ENCODE data around the gene KRT31. TPM values are rescaled to one million over a fixed set of nuclear protein-coding genes. Genes with fewer than 3 reads are reported as not detected.
"Not testable (repeated sequence)": the region's sequence is repeated elsewhere in the genome, so short reads cannot be mapped to it uniquely, and the experiment has no call there.

The KRT31 gene
- total RNA-seq, 1 donor from 2014 or later, result not detected

GRCh38 chr17:41424111-41424635, 26.8 kb upstream of the KRT31 start, which contains the start of gene KRT37:
KRT37 (minus strand) TSS chr17:41424585; CDS start chr17:41424523, 62 bp downstream.
- Mint-ChIP-seq H3K27me3 (ENCODE audit: unreplicated experiment) (no peaks in the 10 kb centered on the region), H3K27ac (ENCODE audit: unreplicated experiment) (no peak within 1 kb of the TSS), H3K4me3 (ENCODE audit: unreplicated experiment) (no peak within 1 kb of the TSS), H3K4me1 (ENCODE audit: low read depth, unreplicated experiment) (no peaks in the 10 kb centered on the region), H3K9me3 (ENCODE audit: unreplicated experiment) (no peaks in the 10 kb centered on the region), H3K36me3 (ENCODE audit: unreplicated experiment) (no peaks in the 10 kb centered on the region)
- DNase-seq, result no peak
- no peak for TF ChIP-seq CTCF (IDR thresholded peaks at IDR 0.05; ENCODE audit: partially characterized antibody, unreplicated experiment)

- not testable (repeated sequence) for H3K27ac Mint-ChIP-seq (ENCODE audit: unreplicated experiment); H3K27me3 Mint-ChIP-seq (ENCODE audit: unreplicated experiment); H3K4me3 Mint-ChIP-seq (ENCODE audit: unreplicated experiment); H3K36me3 Mint-ChIP-seq (ENCODE audit: unreplicated experiment); H3K9me3 Mint-ChIP-seq (ENCODE audit: unreplicated experiment); H3K4me1 Mint-ChIP-seq (ENCODE audit: low read depth, unreplicated experiment); DNase-seq
Measured at GRCh38 chr17:41422586-41422985, 25.2 kb upstream of the KRT31 start.

GRCh38 chr17:41421617-41422016, 24.2 kb upstream of the KRT31 start:
- no peaks in the 10 kb centered on the region for H3K4me1 Mint-ChIP-seq (ENCODE audit: low read depth, unreplicated experiment)
- TF ChIP-seq CTCF (IDR thresholded peaks at IDR 0.05; ENCODE audit: partially characterized antibody, unreplicated experiment), result no peak
- no peak for DNase-seq
- no peak overlapping the region for H3K4me3 Mint-ChIP-seq (ENCODE audit: unreplicated experiment)
- no peaks in the 10 kb centered on the region for H3K9me3 Mint-ChIP-seq (ENCODE audit: unreplicated experiment)
- H3K27ac Mint-ChIP-seq (ENCODE audit: unreplicated experiment), result no peak overlapping the region
- no peaks in the 10 kb centered on the region for H3K27me3 Mint-ChIP-seq (ENCODE audit: unreplicated experiment)
- no peaks in the 10 kb centered on the region for H3K36me3 Mint-ChIP-seq (ENCODE audit: unreplicated experiment)

- no peak for DNase-seq
- peaks cover 4% of the 10 kb centered on the region for H3K4me1 Mint-ChIP-seq (ENCODE audit: low read depth, unreplicated experiment)
- H3K9me3 Mint-ChIP-seq (ENCODE audit: unreplicated experiment), result no peaks in the 10 kb centered on the region
- TF ChIP-seq CTCF (IDR thresholded peaks at IDR 0.05; ENCODE audit: partially characterized antibody, unreplicated experiment), result no peak
- peaks cover 2% of the 10 kb centered on the region for H3K27me3 Mint-ChIP-seq (ENCODE audit: unreplicated experiment)
- no peak overlapping the region for H3K4me3 Mint-ChIP-seq (ENCODE audit: unreplicated experiment)
- H3K27ac Mint-ChIP-seq (ENCODE audit: unreplicated experiment), result no peak overlapping the region
- no peaks in the 10 kb centered on the region for H3K36me3 Mint-ChIP-seq (ENCODE audit: unreplicated experiment)
Measured at GRCh38 chr17:41421116-41421515, 23.7 kb upstream of the KRT31 start.

GRCh38 chr17:41420134-41420533, 22.7 kb upstream of the KRT31 start:
- TF ChIP-seq CTCF (IDR thresholded peaks at IDR 0.05; ENCODE audit: partially characterized antibody, unreplicated experiment), result no peak
- no peak overlapping the region for H3K4me3 Mint-ChIP-seq (ENCODE audit: unreplicated experiment)
- no peaks in the 10 kb centered on the region for H3K9me3 Mint-ChIP-seq (ENCODE audit: unreplicated experiment)
- H3K4me1 Mint-ChIP-seq (ENCODE audit: low read depth, unreplicated experiment), result peaks cover 4% of the 10 kb centered on the region
- H3K27me3 Mint-ChIP-seq (ENCODE audit: unreplicated experiment), result peaks cover 2% of the 10 kb centered on the region
- no peak for DNase-seq
- H3K36me3 Mint-ChIP-seq (ENCODE audit: unreplicated experiment), result no peaks in the 10 kb centered on the region
- H3K27ac Mint-ChIP-seq (ENCODE audit: unreplicated experiment), result no peak overlapping the region

Data from glutamatergic neuron (in vitro differentiated cells).